GM06990 (cell line): ENCODE measurements around the gene PPP1R8.
A peak's percentile ranks its signal among the peaks of the same experiment; 100 is the strongest.
"Not testable (repeated sequence)": the region's sequence is repeated elsewhere in the genome, so short reads cannot be mapped to it uniquely, and the experiment has no call there.

Experiments used
- DNase-seq: peaks from one replicate; pipeline ENCODE4 v3.0.0-alpha.2; 2011; ENCODE audit not compliant: insufficient read length; ENCODE audit errors: extremely low read depth
- H3K27me3 ChIP-seq: replicated peaks from 2 replicates; pipeline ENCODE4 v1.6.0; 2011; ENCODE audit warnings: low read length; ENCODE audit not compliant: control insufficient read depth, insufficient read depth
- H3K36me3 ChIP-seq: 2 replicates; pipeline ENCODE4 v1.5.1; 2011; ENCODE audit warnings: low read length; ENCODE audit not compliant: control insufficient read depth, insufficient read depth
- H3K4me3 ChIP-seq: replicated peaks from 2 replicates; pipeline ENCODE4 v1.5.1; 2011; ENCODE audit warnings: low read depth, mild to moderate bottlenecking, control low read depth, low read length
- TF ChIP-seq, protein P1 (sequence below): IDR thresholded peaks from 2 replicates; pipeline ENCODE4 v1.5.1; 2011; ENCODE audit warnings: low read length, control low read depth, mild to moderate bottlenecking, inconsistent platforms; ENCODE audit not compliant: insufficient read depth, poor library complexity, severe bottlenecking

The PPP1R8 gene

DNA sequence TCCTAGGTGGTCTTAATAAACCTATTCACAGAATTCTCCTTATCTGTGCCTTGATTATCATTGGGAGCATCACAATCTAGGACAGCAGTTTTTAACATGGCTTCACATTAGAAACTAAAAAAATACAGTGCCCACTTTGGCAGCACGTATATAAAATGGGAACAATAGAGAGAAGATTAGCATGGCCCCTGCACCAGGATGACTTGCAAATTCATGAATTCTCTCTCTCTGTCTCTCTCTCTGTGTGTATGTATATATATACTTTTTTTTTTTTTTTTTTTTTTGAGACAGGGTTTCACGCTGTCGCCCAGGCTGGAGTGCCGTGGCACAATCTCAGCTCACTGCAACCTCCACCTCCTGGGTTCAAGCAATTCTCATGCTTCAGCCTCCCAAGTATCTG is 6.2 kb upstream of the PPP1R8 start:
- TF ChIP-seq, protein P1, sequence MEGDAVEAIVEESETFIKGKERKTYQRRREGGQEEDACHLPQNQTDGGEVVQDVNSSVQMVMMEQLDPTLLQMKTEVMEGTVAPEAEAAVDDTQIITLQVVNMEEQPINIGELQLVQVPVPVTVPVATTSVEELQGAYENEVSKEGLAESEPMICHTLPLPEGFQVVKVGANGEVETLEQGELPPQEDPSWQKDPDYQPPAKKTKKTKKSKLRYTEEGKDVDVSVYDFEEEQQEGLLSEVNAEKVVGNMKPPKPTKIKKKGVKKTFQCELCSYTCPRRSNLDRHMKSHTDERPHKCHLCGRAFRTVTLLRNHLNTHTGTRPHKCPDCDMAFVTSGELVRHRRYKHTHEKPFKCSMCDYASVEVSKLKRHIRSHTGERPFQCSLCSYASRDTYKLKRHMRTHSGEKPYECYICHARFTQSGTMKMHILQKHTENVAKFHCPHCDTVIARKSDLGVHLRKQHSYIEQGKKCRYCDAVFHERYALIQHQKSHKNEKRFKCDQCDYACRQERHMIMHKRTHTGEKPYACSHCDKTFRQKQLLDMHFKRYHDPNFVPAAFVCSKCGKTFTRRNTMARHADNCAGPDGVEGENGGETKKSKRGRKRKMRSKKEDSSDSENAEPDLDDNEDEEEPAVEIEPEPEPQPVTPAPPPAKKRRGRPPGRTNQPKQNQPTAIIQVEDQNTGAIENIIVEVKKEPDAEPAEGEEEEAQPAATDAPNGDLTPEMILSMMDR: no peak
- Histone ChIP-seq H3K36me3 (peaks cover 2% of the 10 kb centered on the region), H3K27me3 (no peaks in the 10 kb centered on the region), H3K4me3 (no peak overlapping the region)
- DNase-seq: no peak

DNA sequence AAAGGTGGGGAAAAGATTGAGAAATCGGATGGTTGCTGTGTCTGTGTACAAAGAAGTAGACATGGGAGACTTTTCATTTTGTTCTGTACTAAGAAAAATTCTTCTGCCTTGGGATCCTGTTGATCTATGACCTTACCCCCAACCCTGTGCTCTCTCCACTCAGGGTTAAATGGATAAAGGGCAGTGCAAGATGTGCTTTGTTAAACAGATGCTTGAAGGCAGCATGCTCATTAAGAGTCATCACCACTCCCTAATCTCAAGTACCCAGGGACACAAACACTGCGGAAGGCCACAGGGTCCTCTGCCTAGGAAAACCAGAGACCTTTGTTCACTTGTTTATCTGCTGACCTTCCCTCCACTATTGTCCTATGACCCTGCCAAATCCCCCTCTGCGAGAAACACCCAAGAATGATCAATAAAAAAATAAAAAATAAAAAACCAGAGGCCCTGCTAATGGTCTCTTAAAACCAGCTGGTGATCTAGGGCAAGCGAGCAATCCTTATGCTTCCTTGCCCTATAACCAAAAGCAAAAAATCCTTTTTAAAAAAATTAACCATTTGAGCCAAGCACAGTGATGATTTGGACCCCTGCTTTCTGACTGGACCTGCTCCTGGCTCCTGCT is 1.1 kb upstream of the PPP1R8 start:
- not testable (repeated sequence) for H3K36me3 ChIP-seq, DNase-seq, H3K27me3 ChIP-seq
- peak overlapping the region; percentile 84 for H3K4me3 ChIP-seq

DNA sequence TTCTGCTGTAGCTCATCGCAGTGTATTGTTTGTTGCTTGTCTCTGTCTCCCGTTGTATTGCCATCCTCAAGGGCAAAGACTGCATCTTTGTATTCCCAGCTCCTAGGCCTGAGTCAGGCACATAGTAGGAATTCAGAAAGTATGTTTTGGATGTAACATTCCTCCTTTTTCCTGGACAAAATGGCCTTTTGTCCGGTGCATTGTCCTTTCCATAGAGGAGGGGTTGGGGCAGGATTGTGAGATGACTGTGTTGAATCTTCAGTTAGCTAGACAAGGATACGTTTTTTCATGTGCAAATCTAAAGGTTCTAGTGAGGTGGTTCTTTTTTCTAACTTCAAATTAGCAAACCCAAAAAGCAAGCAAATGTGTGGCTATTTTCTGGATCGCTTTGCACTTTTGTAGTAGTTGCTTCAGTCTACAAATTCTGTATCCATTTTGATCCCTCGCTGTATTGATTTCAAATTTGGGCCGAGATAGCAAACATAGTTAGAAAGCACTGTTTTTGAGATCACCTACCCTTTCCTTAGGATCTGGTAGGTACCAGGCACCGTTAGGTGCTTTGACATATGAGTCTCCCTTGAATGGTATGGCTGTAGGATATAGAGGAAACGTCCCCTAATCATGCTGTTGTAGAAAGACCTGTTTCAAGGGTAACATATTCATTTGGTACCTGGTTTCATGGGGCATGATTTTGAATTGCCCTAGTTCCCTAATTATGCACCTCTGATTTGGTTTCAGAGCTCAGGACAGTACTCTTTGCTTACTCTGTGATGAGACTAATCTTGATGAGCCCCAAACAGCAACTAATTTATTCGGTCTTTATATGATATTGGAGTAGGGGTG is 1.2 kb downstream of the PPP1R8 start:
- Histone ChIP-seq H3K4me3 (peak overlapping the region; percentile 84), H3K27me3 (no peaks in the 10 kb centered on the region), H3K36me3 (no peaks in the 10 kb centered on the region; the same call in 1 of the 2 replicates)
- no peak for DNase-seq
- TF ChIP-seq, protein P1: no peak

DNA sequence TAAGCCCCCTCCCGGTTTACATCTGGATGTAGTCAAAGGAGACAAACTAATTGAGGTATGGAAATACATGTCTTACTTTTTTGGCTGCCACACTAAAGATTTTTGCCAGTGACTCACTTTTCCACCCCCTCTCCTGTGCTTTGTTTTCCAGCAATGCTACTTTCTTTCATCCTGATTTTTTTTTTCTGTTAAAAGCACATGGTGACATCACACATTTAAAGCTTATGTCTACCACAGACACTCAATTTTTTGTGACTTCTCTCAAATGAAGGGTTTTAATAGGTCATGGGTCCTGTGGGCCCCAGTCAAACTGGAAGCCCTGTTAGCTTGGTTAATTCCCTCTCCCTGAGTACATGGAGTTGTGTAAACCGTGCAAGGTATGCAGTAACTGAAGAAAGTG is 2.2 kb downstream of the PPP1R8 start:
- no peak for DNase-seq
- H3K27me3 ChIP-seq: no peaks in the 10 kb centered on the region
- H3K36me3 ChIP-seq: no peaks in the 10 kb centered on the region; the same call in 1 of the 2 replicates
- TF ChIP-seq, protein P1: no peak
- no peak overlapping the region; the same call in 1 of the 2 replicates for H3K4me3 ChIP-seq

DNA sequence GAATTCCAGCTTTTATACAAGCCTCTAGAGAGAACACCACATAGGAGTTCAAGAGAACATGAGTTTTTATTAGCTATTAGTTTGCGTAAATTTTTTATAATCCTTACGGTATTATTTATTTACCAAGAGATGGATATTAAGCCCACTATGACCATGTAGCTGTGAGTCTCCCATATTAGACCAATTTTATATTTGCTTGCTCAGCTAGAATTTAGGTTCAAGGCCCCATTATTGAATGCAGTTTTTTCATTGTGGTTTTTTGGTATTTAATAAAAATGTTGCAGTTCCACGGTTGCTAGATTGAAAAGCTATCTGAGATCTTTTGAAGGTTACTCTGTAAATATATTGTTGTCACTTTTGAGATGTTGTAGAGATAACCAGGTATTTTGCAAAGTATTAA is 2.9 kb downstream of the PPP1R8 start:
- no peak overlapping the region for H3K4me3 ChIP-seq
- no peaks in the 10 kb centered on the region; the same call in 1 of the 2 replicates for H3K36me3 ChIP-seq
- no peaks in the 10 kb centered on the region for H3K27me3 ChIP-seq
- no peak for DNase-seq
- TF ChIP-seq, protein P1: no peak

DNA sequence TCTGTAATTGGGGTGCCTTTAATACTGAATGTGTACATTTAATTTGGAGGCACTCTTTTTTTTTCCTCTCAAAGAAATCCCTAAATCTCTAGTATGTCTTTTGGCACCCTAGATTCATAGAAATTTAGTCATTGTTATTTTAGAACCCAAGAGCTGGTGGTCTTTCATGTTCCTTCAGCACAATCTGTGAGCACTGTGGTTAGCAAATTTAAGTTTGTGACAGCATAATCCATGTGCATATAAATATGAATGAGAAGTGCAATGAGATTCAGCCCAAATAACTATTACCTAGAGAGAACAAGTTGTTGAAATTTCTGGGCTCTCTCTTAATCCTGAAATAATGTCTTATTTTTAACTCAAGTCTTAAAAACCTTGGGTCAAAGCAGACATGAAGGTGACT is 4.5 kb downstream of the PPP1R8 start:
- DNase-seq: no peak
- Histone ChIP-seq H3K4me3 (no peak overlapping the region), H3K27me3 (no peaks in the 10 kb centered on the region), H3K36me3 (peaks cover 4% of the 10 kb centered on the region)
- TF ChIP-seq, protein P1: no peak
